Putamen (tissue), 1 donor: ENCODE results near the gene NXN.
"Not testable (repeated sequence)": the region's sequence is repeated elsewhere in the genome, so short reads cannot be mapped to it uniquely, and the experiment has no call there.

Experiments
- DNase-seq: peaks from one replicate; pipeline ENCODE4 v3.0.0-alpha.2; 2016; ENCODE audit warnings: low spot score

The NXN gene

GRCh38 chr17:887551-888209, 91.9 kb downstream of the NXN start:
- DNase-seq, result no peak

- no peak for DNase-seq
Observed at GRCh38 chr17:885971-886571, 93.5 kb downstream of the NXN start.

GRCh38 chr17:883586-883962, 96.0 kb downstream of the NXN start:
- no peak for DNase-seq

GRCh38 chr17:882827-883585, 96.6 kb downstream of the NXN start:
- DNase-seq, result no peak

GRCh38 chr17:881778-882177, 97.8 kb downstream of the NXN start:
- no peak for DNase-seq

GRCh38 chr17:880443-881269, 98.9 kb downstream of the NXN start:
- no peak for DNase-seq

- no peak for DNase-seq
Observed at GRCh38 chr17:879546-880442, 99.8 kb downstream of the NXN start.

- DNase-seq, result no peak
Observed at GRCh38 chr17:877630-878029, 101.9 kb downstream of the NXN start.

GRCh38 chr17:876272-876671, 103.3 kb downstream of the NXN start:
- no peak for DNase-seq

- not testable (repeated sequence) for DNase-seq
Observed at GRCh38 chr17:874590-874989, 105.0 kb downstream of the NXN start.

- DNase-seq, result no peak
Observed at GRCh38 chr17:872855-873254, 106.7 kb downstream of the NXN start.

- no peak for DNase-seq
Observed at GRCh38 chr17:871751-872519, 107.6 kb downstream of the NXN start.

GRCh38 chr17:869567-870525, 109.7 kb downstream of the NXN start:
- DNase-seq, result no peak

GRCh38 chr17:869086-869485, 110.5 kb downstream of the NXN start:
- DNase-seq, result no peak

- no peak for DNase-seq
Observed at GRCh38 chr17:867896-868489, 111.6 kb downstream of the NXN start.

GRCh38 chr17:867238-867637, 112.3 kb downstream of the NXN start:
- DNase-seq, result not testable (repeated sequence)

- DNase-seq, result no peak
Observed at GRCh38 chr17:866568-867103, 112.9 kb downstream of the NXN start.

- DNase-seq, result no peak
Observed at GRCh38 chr17:864315-864714, 115.3 kb downstream of the NXN start.

- no peak for DNase-seq
Observed at GRCh38 chr17:863880-864279, 115.7 kb downstream of the NXN start.
